Measurements from ENCODE around the gene OPCML. TPM values are rescaled to one million over a fixed set of nuclear protein-coding genes. Genes with fewer than 3 reads are reported as not detected.

Gene OPCML
- total RNA-seq, 4 donors from 2014 or later: 0.15 TPM; not detected in 3

DNA sequence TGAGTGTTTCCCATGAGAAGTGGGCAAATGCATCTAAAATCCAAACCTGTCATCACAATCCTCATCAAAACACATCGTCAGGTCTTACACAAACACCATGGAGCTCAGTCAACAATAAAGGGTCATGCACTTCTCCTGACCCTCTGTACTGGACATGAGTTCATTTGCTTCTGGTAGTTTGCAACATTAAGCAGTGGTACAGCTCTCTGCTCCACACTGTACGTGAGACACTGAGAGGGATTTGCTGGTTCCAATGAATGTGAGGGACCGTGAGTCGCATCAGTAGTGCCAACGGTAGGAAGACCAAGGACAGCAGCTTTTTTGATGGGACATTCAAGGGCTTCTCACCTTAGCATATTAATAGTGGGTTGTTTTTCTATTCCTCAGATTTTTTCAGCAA, 752.3 kb downstream of the OPCML start:
- Histone ChIP-seq H3K27ac (no peak overlapping the region), H3K4me3 (no peak overlapping the region), H3K27me3 (no peaks in the 10 kb centered on the region), H3K36me3 (no peaks in the 10 kb centered on the region), H3K4me1 (no peaks in the 10 kb centered on the region), H3K9me3 (no peaks in the 10 kb centered on the region)
- TF ChIP-seq, protein P1, sequence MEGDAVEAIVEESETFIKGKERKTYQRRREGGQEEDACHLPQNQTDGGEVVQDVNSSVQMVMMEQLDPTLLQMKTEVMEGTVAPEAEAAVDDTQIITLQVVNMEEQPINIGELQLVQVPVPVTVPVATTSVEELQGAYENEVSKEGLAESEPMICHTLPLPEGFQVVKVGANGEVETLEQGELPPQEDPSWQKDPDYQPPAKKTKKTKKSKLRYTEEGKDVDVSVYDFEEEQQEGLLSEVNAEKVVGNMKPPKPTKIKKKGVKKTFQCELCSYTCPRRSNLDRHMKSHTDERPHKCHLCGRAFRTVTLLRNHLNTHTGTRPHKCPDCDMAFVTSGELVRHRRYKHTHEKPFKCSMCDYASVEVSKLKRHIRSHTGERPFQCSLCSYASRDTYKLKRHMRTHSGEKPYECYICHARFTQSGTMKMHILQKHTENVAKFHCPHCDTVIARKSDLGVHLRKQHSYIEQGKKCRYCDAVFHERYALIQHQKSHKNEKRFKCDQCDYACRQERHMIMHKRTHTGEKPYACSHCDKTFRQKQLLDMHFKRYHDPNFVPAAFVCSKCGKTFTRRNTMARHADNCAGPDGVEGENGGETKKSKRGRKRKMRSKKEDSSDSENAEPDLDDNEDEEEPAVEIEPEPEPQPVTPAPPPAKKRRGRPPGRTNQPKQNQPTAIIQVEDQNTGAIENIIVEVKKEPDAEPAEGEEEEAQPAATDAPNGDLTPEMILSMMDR (IDR thresholded peaks at IDR 0.05): no peak
- TF ChIP-seq EP300 (IDR thresholded peaks at IDR 0.05) (no peak), POLR2AphosphoS5 (IDR thresholded peaks at IDR 0.05) (no peak), POLR2A (IDR thresholded peaks at IDR 0.05) (no peak)
- WGBS: 73% methylated on average over 5 of the region's 5 CpGs
- DNase-seq (ENCODE audit: low spot score in 2 of 2): no peak

DNA sequence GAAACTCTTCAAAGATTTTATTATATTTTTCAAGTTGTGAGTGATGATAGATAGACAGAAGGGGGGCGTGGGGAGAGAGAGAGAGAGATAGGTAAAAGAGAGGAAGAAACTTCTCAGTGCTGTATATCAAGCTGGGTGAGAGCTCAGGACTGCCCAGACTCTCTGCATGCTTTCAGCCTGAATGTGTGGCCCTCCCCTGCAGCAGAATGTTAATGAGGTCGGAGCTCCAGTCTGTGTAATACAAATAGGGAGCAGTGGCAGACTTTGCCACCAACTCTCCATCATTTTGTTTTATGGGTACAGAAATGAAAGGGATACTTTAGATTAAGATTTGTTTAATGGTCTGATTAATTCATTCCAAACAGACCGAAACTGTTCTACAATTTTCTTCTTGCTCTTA, 752.8 kb downstream of the OPCML start:
- TF ChIP-seq, protein P1 (IDR thresholded peaks at IDR 0.05): no peak
- no peak for TF ChIP-seq EP300 (IDR thresholded peaks at IDR 0.05)
- no peak for TF ChIP-seq POLR2A (IDR thresholded peaks at IDR 0.05)
- TF ChIP-seq POLR2AphosphoS5 (IDR thresholded peaks at IDR 0.05): no peak
- H3K4me1 ChIP-seq: no peaks in the 10 kb centered on the region
- no peaks in the 10 kb centered on the region for H3K9me3 ChIP-seq
- H3K4me3 ChIP-seq: no peak overlapping the region
- no peaks in the 10 kb centered on the region for H3K27me3 ChIP-seq
- H3K27ac ChIP-seq: no peak overlapping the region
- H3K36me3 ChIP-seq: no peaks in the 10 kb centered on the region
- WGBS: 41% methylated on average over 3 of the region's 3 CpGs
- no peak for DNase-seq (ENCODE audit: low spot score in 2 of 2)

DNA sequence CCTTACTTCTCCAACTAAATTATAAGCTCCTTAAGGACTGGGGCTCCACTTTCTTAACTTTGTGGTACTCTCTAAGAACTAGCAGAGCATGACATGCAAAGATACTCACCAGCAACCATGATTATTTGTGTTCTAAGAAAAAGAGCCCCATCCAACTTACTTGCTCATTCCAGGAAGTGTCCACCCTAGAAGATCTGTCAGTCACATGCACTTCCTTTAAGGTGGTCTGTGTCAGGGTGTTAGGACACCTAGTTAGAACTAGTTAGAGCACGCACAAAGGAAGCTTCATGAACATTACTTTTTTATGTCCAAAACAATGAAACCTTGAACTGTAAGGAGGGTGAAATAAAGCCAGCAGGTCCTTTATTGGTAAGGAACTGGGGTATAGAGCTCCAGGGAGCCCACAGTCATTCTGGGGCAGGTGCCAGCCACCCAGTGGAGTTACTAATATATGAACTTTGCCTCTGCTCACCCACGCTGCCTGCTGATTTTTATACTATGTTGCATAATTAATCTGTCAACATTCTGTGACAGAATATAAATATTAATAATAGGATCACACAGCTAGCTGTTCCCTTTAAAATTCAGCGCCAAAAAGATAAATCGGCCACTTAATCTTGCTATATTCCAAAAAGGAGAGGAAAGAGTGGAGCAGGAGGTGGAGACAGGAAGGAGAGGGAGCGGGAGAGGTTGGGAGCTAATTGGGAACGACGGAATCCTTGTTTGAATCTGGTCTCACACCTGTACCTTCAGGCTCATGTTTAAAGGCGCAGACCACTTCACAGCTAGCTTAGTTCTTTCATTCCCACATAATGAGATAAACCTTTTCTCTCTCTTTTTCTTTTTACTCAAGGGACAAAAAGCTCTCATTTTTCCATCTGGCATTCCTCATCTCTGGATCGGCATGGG, 755.0 kb downstream of the OPCML start:
- Histone ChIP-seq H3K4me1 (no peaks in the 10 kb centered on the region), H3K36me3 (no peaks in the 10 kb centered on the region), H3K27ac (no peak overlapping the region), H3K9me3 (no peaks in the 10 kb centered on the region), H3K4me3 (no peak overlapping the region), H3K27me3 (no peaks in the 10 kb centered on the region)
- DNase-seq (ENCODE audit: low spot score in 2 of 2): no peak
- WGBS: 52% methylated on average over 9 of the region's 9 CpGs
- TF ChIP-seq EP300 (IDR thresholded peaks at IDR 0.05): no peak
- TF ChIP-seq POLR2AphosphoS5 (IDR thresholded peaks at IDR 0.05): no peak
- no peak for TF ChIP-seq POLR2A (IDR thresholded peaks at IDR 0.05)
- TF ChIP-seq, protein P1 (IDR thresholded peaks at IDR 0.05): no peak

DNA sequence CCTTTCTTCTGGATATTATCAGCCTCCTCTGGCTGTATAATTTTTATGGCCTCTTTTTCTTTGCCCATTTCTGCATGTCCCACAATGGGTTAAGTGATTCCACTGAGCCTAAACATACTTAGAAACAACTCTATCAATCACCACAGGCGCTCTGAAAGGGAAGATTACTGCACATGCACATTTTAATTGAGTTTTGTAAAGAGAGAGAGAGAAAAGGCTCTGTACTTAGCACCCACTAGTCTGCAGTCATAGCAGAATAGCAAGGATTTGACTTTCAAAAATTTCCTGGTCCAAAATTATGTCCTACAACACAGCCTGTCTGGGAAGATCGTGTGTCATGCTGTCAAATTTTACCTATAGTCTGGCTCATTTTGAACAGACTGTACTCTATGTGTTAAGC, 758.5 kb downstream of the OPCML start:
- Histone ChIP-seq H3K4me1 (no peaks in the 10 kb centered on the region), H3K27me3 (no peaks in the 10 kb centered on the region), H3K4me3 (no peak overlapping the region), H3K27ac (no peak overlapping the region), H3K36me3 (no peaks in the 10 kb centered on the region), H3K9me3 (no peaks in the 10 kb centered on the region)
- 44% methylated on average over 2 of the region's 2 CpGs for WGBS
- no peak for DNase-seq (ENCODE audit: low spot score in 2 of 2)
- TF ChIP-seq, protein P1 (IDR thresholded peaks at IDR 0.05): no peak
- TF ChIP-seq POLR2AphosphoS5 (IDR thresholded peaks at IDR 0.05) (no peak), EP300 (IDR thresholded peaks at IDR 0.05) (no peak), POLR2A (IDR thresholded peaks at IDR 0.05) (no peak)

DNA sequence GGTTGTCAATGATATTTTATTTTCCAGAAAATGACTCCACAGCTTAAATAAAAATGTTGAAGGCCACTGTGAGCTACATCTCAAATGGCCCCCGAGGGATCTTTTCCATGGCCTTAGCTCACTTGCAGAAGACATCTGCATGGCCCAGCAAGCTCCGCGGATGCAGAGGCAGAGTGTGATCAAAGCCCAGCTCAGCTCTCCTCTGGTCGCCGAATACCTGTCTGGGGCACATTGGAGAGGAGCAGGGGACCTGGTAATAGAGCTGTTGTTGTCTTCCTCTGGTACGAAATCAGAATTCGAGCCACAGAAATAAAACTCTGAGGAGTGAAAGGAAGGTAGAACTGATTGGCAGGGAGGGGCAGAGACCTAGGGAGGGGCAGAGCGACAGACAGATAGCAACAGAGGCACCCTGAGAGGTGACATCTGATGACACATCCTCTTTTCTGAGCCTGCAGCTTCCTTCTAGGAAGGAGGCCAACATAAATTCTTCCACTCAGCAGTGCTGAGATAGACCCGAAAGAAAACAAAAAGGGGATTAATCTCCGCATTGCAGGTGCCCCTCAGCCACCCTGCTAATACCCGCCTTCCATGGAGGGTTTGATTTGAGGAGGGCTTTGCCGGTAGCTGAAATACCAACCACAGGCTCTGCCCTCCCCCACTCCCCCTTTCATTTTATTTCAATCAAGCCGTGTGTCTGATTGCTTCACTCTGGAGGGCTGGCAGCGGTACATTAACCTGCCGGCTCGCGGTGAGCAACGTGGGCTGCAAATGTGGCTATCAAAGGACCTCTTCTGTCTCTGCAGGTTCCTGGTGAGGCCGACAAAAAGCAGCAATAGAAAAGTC, 759.4 kb downstream of the OPCML start:
- no peaks in the 10 kb centered on the region for H3K36me3 ChIP-seq
- H3K27ac ChIP-seq: no peak overlapping the region
- no peak overlapping the region for H3K4me3 ChIP-seq
- TF ChIP-seq POLR2A (IDR thresholded peaks at IDR 0.05) (no peak), POLR2AphosphoS5 (IDR thresholded peaks at IDR 0.05) (no peak), EP300 (IDR thresholded peaks at IDR 0.05) (no peak)
- TF ChIP-seq, protein P1 (IDR thresholded peaks at IDR 0.05): no peak
- no peaks in the 10 kb centered on the region for H3K9me3 ChIP-seq
- 58% methylated on average over 19 of the region's 19 CpGs for WGBS
- DNase-seq (ENCODE audit: low spot score in 2 of 2): no peak
- H3K4me1 ChIP-seq: no peaks in the 10 kb centered on the region
- no peaks in the 10 kb centered on the region for H3K27me3 ChIP-seq

Data from suprapubic skin (tissue), 4 donors.